NAMALWA (cell line): ENCODE results near the gene SERHL2.
"Not testable (repeated sequence)": the region's sequence is repeated elsewhere in the genome, so short reads cannot be mapped to it uniquely, and the experiment has no call there.

Experiments used
- DNase-seq: peaks from one replicate; pipeline ENCODE4 v3.0.0-alpha.2; 2015; ENCODE audit warnings: low spot score

Gene SERHL2, protein sequence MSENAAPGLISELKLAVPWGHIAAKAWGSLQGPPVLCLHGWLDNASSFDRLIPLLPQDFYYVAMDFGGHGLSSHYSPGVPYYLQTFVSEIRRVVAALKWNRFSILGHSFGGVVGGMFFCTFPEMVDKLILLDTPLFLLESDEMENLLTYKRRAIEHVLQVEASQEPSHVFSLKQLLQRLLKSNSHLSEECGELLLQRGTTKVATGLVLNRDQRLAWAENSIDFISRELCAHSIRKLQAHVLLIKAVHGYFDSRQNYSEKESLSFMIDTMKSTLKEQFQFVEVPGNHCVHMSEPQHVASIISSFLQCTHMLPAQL

DNA sequence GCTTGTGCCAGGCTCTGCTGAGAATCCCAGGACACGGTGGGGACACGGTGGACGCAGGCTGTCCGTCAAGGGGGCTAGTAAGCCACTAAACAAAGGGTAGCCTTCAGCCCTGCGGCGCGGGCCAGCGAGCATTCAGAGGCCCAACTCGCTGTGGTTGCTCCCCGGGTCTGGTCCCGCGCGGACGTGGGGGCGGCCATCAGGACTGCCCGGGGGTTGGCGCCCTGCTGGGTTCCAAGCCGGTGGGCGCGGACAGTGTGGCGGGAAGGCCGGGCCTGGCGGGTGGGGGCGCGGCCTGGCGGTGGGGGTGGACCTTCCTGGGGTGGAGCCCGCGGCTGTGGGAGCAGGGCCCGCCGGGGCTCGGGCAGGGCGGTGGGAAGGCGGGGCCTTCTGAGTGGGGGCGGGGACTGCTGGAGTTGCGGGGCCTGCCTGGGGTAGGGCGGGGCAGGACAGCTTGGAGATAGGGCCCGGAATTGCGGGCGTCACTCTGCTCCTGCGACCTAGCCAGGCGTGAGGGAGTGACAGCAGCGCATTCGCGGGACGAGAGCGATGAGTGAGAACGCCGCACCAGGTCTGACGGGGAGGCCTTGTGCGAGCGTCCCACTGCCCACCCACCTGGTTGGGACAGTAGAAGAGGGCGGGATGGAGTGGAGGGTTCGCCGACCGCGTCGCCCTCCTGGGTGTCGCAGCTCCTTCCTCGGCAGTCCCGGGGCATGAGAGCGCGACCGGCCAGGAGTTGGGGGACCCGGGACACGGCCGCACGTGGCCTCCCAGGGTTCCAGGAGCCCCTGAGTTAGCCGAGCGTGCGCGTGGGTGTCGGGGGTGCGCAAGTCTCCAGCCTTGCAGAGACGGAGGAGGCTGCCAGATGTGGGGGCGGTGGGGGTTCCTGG lies at the start of gene SERHL2:
Gene SERHL2, plus strand, starts transcription at position 482 of the 887 bp plus-strand sequence. Its CDS starts 65 bp downstream, at position 547.
- peak; percentile 89 for DNase-seq

DNA sequence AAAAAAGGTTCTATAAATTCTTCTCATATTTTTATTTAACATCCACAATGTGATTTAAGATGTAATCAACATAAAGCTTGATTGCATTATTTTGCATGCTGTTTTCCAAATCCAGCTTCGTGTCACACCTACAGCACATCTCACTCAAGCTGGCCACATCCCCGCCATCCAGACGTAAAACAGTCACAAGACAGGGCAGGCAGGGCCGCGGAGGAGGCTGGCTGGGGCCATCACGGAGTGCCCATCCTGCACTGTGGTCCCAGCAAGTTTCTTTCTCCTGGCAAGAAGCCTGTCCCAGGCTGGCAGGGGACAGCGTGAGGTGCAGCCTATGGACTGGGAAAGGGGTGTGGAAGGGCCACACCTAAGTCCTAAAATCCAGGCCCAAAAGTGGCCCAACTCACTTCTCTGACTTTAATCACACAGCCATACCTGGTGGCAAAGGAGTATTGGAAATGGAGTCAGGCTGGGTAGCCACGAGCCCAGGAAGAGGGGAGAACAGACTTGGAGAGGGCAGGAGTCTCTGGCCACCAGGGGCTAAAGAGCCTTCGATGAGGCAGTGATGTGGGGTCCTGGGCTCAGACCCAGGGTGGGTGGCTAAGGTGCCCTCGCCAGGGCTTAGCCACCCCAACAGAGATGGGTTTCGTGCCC lies 45.3 kb upstream of the SERHL2 start:
- not testable (repeated sequence) for DNase-seq

DNA sequence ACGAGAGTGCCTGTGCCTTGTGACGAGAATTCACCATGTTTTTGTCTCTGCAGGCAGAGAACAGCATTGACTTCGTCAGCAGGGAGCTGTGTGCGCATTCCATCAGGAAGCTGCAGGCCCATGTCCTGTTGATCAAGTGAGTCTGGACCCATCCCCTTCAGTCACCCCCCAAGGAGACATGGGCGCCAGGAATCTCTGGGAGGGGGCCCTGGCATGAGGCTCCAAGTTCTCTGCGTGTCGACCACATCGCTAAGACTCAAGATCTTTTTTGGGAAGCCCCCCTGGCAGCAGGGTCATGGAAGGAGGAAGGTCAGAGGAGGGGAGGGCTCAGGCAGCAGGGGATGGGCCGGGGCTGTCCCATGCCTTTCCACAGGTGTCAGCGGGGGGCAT lies 44.8 kb upstream of the SERHL2 start:
- DNase-seq = not testable (repeated sequence)

DNA sequence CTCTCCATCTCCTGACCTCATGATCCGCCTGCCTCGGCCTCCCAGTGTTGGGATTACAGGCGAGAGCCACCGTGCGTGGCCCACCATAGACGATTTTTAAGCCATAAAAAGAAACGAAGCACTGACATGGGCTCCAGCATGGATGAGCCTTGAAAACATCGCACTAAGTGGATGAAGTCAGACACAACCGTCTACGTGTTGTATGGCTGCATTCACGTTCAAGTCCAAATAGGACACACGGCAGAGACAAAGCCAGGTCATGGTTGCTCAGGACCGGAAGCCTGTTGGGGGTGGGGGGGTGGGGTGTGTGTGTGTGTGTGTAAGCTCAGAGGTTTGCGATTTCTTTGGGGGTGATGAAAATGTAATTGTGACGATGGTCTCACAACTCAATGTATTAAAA lies 44.2 kb upstream of the SERHL2 start:
- DNase-seq = no peak

DNA sequence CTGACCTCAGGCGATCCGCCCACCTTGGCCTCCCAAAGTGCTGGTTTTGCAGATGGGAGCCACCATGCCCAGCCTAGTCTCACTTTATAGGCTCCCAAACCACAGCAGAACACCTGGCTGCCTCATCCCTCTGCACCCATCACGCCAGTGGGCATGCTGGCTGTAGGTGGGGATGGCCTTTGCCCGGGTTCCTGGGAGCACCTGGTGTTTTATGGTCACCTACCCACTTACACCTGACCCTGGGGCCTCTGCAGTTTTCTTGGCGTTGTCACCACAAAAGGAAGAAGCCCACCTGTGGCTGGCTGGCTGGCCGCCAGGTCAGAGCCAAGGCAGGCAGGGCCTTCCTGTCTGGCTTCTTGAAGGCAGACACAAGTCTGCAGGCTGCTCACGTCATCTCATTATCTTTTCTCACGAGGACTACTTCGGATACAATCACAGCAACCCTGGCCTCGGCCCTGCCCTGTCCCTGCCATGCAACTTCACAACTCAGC lies 42.3 kb upstream of the SERHL2 start:
- peak; percentile 41 for DNase-seq

DNA sequence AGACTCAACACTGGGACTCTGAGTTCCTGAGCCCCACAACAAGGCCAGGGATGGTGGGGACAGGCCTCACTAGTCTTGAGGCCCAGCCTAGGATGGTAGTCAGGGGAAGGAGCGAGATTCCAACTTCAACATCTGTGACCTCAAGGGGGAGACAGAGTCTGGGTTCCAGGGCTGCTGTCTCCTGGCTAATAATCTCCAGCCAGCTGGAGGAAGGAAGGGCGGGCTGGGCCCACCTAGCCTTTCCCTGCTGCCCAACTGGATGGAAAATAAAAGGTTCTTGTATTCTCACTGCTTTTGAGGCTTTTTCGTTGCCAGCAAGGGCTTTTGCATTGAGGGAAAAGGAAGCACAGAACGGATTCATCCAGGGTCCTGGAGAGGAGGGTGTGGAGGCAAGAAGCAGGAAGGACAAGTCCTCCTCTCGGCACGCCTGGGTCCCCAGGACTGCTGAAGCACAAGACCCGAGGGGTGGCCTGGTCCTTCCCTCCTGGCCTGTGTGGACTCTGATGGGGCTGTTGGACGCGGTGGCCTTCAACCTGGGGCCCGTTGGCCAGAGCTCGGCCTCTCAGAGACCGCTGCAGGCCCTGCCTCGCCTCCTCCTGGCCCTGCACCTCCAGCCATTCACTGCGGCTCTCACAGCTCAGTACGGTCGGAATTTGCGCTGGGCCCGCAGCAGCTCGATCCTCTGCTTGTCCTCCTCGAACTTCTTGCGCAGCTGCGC lies 41.3 kb upstream of the SERHL2 start:
- DNase-seq = not testable (repeated sequence)

DNA sequence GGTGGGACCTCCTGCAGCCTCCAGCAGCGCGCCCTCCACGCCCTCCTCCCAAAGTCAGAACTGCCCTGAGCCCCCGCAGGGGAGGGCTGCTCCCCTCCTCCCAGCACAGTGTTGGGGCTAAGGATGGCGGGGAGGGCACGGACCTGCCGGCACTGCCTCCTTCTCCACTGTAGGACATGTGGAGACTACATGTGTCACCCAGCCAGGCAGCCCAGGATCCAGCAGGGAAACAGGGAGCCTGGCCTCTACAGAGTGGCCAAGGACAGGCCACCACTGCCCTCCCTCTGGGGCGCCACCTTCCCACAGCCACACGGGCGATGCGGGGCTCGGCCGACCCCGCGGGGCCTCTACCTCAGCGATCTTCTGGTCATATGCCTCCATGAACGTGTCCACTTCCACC lies 39.4 kb upstream of the SERHL2 start:
- not testable (repeated sequence) for DNase-seq

DNA sequence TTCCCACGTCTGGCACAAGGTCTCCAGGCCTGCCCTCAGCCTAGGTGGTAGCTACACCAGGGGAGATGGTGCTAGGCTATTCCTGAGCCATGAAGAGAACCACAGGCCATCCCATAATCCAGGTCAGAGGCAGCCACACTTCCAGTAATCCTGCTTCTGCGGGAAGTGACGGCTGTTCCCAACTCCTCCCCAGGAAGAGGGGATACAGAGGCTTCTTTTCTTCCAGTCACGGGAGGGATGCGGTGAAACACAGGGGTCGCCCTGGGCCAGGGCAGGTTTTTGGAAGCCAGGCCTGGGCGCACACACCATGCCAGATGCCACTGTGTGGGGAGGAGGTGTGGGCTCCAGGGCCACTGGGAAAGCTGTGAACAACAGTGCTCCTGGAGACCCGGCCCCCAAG lies 38.5 kb upstream of the SERHL2 start:
- not testable (repeated sequence) for DNase-seq

DNA sequence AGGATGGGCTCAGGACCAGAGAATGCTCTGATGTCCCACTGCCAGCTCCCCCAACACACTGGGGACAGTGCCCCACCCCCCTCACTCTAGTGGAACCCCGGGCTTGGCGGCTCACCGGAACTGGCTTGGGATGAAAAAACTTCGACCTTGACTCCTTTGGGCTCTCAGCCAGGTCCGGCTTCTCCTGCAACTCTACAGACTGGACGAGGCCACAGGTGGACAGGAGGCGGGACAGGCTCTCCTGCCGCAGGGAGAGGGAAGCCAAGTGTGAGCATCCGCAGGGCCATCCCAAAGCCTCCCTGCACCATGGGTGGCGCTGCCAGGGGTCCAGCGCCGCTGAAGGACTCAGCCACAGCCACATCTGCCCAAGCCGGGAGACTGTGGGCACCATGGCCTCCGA lies 37.9 kb upstream of the SERHL2 start:
- DNase-seq = no peak

DNA sequence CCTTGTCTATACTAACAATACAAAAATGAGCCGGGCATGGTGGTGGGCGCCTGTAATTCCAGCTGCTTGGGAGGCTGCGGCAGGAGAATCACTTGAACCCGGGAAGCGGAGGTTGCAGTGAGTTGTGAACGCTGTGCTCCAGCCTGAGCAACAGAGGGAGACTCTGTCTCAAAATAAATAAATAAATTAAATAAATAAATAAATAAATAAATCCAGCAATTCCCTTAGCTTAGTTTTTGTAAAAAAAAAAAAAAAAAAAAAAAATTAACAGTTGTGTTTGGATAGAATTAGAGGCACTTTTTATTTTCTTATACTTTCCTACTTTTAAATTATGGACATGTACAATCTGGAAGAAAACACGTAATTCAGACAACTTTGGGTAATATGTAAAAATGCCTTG lies 36.7 kb upstream of the SERHL2 start:
- not testable (repeated sequence) for DNase-seq

DNA sequence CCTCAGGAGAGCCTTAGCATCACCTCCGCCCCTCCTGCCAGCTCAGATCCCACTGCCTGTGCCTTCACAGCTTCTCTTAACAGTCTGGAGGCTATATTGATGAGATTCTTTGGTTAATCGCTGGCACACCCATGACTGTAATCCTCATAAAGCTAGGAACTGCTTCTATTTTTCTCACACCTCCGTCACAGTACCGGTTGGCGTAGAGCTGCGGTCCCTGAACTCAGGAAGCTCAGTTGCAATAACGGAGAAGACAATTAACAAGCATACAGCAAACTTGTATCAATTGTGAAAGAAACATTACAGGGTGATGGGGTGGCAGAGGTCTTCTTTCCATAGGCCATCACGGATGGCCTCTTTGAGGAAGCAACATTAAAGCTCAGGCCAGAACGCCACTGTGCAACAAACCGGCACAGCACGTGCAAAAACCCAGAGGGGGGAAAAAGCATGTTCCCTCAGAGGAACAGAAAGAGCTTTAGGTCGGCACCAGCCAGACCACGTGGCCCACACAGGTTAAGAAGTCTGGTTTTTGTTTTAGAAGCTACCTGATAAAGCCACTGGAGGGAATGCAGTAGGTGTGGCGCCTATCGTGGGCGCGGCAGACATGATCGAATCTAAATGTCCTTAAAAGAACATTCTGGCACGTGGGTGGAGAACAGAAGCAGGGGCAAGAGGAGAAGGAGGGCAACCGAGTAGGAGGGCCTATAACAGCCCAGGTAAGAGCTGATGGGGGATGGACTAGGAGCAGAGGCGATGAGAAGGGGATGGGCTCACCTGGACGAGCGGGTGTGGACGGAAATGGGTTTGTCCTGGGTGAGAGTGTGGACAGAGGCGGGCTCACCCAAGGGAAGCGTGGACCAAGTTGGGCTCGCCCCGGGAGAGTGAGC lies 34.9 kb upstream of the SERHL2 start:
- DNase-seq = not testable (repeated sequence)

DNA sequence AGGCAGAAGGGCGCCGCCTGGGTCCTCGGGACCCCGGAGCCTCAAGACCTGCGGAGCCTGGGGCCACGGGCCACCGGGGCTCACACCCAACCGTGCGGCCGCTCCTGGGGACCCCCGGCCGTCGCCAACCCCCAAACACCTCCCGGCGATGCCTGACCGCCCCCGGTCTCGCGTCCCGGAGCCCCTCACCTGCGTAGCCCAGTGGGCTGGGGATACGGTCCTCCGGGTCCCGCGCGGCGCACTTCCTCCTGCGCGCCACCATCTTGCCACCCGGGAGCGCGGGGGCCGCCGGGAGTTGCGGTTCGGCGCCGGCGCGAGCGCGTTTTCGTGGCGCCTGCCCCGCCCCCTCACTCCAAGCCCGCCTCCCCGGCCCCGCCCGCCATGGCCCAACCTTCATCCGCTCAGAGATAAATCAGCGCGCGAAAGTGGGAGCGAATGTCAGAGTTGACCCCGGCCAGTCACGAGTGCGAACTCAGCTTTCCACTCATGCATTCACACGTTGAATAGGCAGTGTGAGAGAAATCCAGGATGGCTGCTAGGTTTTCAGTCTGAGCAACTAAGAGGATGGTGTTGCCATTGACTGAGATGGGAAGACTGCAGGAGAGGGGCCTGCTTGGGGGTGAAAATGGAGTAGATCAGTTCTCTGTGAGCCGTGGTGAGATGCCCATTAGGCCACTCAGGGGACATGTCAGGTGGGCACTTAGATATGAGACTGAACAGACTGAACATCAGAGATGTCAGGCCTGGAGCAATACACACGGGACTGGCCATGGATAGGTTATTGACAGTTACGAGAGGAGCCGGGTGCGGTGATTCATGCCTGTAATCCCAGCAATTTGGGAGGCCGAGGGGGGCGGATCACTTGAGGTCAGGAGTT lies 34.0 kb upstream of the SERHL2 start, which contains the start of gene RRP7A:
Gene RRP7A, minus strand, starts transcription at position 272 of the 877 bp plus-strand sequence. Its CDS starts 10 bp downstream, at position 262.
- peak; percentile 80 for DNase-seq

DNA sequence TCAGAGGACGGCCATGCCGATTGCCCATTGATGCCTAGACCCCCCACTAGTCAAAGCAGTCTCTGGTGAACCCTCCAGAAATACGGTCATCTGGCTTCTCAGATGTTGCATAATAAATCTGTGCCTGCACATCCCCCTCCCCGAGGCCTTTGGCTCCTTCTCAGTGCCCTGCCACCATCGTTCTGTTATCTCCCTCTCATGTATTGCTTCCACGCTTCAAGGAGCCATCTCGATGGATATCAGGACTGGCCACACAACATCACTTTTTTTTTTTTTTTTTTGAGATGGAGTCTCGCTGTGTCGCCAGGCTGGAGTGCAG lies 32.6 kb upstream of the SERHL2 start:
- no peak for DNase-seq

DNA sequence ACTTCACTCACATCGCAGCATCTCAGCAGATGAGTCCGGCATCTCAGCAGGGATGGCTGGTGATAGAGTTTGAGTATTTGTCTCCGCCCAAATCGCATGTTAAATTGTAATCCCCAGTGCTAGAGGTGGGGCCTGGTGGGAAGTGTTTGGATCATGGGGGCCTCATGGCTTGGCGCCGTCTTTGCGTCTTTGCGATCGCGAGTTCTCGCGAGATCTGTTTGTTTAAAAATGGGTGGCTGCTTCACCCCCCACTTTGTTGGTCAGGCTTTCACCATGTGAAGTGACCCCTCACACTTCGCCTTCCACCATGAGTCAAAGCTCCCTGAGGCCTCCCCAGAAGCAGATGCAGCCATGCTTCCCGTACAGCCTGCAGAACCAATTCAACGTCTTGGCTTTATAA lies 31.2 kb upstream of the SERHL2 start:
- no peak for DNase-seq

DNA sequence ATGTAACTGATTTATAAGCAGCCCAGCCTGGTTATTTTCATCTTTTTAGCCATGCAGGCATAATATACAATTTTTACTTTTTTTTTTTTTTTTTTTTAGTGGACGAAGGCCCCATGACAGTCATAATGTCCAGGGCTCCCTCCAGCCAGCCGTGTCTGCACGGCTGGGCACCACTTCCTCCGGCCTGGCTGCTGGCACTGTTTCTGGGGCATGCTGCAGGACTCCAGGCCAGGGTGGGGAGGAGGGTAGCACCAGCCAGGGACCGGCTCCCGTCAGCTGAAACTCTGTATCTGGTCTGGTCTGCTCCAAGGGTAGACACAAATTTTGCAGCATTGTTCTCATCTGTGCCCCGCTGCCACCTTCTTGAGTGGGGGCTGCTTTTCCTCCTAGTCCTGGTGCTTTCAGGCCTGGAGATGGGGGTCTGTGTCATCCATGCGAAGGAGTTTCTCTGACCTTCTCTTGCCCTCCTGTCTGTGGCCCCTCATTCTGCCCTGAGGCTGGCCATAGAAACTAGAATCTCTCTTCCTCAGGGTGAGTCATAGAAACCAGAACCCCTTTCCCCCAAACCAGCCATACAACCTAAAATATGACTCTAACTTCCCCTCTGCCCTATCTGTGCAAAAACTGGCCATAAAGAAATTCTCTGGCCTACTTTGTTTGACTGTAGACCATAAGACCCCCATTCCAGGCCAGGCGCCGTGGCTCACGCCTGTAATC lies 25.0 kb upstream of the SERHL2 start:
- DNase-seq = no peak

DNA sequence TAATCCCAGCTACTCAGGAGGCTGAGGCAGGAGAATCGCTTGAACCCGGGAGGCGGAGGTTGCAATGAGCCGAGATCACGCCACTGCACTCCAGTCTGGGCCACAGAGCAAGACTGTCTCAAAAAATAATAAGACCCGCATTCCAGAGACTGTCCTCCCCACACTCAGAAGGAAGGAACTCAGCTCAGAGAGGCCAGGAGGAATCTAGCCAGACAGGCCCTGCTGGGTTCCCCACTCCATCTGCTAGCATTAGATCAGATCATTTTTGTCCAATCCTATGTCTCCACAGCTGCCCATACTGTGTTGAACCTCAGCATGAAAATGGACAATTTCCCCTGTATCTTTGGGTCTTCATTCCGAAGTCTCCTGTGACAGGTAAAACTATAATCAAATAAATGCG lies 24.3 kb upstream of the SERHL2 start:
- not testable (repeated sequence) for DNase-seq

DNA sequence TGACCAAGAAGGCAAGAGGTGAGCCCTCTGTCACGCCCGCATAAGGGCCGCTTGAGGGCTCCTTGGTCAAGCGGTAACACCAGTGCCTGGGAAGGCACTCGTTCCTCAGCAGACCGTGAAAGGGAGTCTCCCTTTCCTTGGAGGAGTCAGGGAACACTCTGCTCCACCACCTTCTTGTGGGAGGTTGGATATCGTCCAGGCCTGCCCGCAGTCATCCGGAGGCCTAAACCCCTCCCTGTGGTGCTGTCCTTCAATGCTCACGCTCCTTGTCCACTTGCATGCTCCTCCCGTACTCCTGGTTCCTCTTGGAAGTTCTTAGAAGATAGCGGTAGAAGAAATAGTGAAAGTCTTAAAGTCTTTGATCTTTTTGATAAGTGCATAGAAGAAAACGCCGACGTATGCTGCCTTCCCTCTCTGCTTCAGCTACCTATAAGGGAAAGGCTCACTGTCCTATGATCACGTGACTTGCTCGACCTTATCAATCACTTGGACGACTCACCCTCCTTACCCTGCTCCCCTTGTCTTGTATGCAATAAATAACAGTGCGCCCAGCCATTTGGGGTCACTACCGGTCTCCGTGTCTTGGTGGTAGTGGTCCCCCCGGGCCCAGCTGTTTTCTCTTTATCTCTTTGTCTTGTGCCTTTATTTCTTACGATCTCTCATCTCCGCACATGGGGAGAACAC lies 22.2 kb upstream of the SERHL2 start:
- not testable (repeated sequence) for DNase-seq

DNA sequence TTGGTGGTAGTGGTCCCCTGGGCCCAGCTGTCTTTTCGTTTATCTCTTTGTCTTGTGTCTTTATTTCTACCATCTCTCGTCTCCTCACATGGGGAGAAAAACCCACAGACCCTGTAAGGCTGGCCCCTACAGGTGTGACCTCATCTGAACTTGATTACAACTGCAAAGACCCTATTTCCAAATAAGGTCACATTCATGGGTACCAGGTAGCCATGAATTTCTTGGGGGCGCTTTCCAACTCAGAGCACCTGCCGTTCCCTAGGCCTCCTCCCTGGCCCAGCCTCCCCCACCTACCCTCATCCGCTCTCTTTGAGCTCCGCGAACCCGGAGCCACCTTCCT lies 20.1 kb upstream of the SERHL2 start:
- DNase-seq = no peak
